ENCODE measurements around the gene ACSF2. TPM values are rescaled to one million over a fixed set of nuclear protein-coding genes. Genes with fewer than 3 reads are reported as not detected.

ACSF2 gene
- total and polyA plus RNA-seq, 2 of the 13 experiments (the other 11 are each of a cell fraction or from before 2014, with no cell fraction given) = 87.3 to 109 TPM

DNA sequence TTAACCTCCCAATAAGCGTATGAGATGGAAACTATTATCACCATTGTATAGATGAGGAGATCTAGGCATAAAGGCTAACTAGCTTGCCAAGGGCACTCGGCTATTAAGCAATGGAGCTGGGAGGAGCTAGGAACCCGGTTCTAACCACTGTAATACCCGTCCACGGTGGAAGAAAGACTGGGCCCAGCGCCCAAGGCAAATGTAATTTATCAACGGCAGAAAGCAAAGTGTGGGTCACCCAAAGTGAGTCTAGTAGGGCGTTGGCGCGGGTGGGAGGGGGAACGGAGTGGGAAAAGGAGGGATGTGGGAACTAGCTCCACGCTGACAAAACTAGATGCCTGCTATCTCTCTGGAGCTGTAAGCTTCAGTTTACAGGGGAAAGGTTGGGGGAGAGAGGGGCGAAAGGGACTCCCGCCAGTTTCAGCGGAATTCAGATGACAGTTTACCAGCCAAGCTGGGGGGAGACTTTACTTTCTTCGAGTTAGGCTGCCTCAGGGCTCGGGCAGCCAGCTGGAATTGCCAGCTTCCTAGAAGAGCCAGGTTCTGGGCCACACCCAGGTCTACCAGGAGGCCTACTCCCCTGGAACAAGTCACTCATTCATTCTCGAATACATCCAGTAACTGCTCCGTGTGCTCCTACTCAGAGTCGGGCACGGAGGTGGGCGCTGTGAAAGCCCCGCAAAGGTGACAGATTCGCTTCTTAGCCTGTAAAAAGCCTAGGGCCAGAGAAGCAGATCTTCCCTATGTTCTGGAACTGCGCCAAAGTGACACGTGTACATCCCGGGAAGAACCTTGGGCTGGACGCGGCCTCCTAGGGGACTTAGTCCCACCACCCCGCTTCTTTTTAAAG, 29.5 kb upstream of the ACSF2 start (continued):
- TF ChIP-seq, protein P1, sequence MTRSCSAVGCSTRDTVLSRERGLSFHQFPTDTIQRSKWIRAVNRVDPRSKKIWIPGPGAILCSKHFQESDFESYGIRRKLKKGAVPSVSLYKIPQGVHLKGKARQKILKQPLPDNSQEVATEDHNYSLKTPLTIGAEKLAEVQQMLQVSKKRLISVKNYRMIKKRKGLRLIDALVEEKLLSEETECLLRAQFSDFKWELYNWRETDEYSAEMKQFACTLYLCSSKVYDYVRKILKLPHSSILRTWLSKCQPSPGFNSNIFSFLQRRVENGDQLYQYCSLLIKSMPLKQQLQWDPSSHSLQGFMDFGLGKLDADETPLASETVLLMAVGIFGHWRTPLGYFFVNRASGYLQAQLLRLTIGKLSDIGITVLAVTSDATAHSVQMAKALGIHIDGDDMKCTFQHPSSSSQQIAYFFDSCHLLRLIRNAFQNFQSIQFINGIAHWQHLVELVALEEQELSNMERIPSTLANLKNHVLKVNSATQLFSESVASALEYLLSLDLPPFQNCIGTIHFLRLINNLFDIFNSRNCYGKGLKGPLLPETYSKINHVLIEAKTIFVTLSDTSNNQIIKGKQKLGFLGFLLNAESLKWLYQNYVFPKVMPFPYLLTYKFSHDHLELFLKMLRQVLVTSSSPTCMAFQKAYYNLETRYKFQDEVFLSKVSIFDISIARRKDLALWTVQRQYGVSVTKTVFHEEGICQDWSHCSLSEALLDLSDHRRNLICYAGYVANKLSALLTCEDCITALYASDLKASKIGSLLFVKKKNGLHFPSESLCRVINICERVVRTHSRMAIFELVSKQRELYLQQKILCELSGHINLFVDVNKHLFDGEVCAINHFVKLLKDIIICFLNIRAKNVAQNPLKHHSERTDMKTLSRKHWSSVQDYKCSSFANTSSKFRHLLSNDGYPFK (CRISPR knock-in tag; IDR thresholded peaks at IDR 0.05; ENCODE audit: borderline replicate concordance) = no peak
- peak; percentile 72; the same call in 1 of the 2 replicates for TF ChIP-seq AKAP8 (CRISPR knock-in tag; IDR thresholded peaks at IDR 0.05)
- no peak for TF ChIP-seq SP2 (CRISPR knock-in tag; IDR thresholded peaks at IDR 0.05)

DNA sequence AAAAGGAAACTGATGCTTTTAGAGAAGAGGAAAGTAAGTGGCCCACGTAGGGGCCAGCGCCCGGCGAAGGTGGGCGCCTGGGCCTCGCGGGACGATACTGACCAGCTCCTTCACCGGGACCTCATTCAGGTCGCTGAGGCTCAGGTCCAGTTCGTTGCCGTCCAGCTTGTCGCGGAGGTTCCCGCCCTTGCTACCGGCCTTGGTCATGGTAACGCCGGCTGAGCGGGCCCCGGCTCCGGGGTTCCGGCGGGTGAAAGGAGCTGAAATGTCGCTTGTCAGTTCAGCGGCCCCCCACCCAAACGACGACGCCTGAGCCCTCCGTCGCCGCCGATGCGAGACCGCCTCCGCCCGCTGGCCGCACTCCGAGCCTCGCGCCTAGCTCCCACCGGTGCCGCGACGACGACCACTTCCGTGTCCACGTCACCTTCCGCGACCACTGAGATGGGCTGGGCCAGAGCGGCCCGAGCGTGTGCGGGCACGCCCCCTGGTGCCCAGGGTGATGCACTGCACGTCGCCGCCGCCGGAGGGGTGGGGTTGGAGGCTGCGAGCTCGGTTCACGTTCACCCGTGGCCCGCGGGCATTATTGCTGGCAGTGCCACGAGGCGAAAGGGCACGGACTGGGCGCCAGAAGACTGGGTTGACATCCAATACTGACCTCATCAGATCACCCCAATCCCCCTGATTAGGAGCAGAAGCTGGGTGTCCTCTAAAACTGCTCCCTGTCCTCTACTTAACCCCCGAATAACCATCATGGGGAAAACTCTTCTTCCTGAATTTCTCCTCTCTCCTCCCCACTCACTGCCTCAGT, 28.7 kb upstream of the ACSF2 start, which contains the start of gene LRRC59:
Gene LRRC59 (minus strand): TSS at position 413 of the 808 bp plus-strand sequence. CDS start 206 bp downstream, at position 207.
- Histone ChIP-seq H3K79me2 (ENCODE audit: insufficient read depth, low read length) (peaks cover 43% of the 10 kb centered on the region), H3K4me2 (ENCODE audit: low read depth, low read length) (peak within 1 kb of the TSS; percentile 95), H3K4me3 (replicated peaks in 1 of 3; ENCODE audit: insufficient read depth in 1 of 3, low read depth in 2 of 3, low read length in 3 of 3) (peak within 1 kb of the TSS; percentile 73 to 99 (median 99)), H3K9ac (ENCODE audit: insufficient read depth, low read depth, low read length) (peak within 1 kb of the TSS; percentile 98), H3K4me1 (ENCODE audit: insufficient read depth, low read length) (peaks cover 27% of the 10 kb centered on the region), H3K36me3 (replicated peaks in 1 of 2; ENCODE audit: control insufficient read depth in 1 of 2, insufficient read depth in 2 of 2, low read length in 2 of 2) (peaks cover 18 to 30% of the 10 kb centered on the region in 2 experiments), H3K27me3 (ENCODE audit: control insufficient read depth in 1 of 2, insufficient read depth in 2 of 2, low read length in 2 of 2) (peaks cover 0 to 3% of the 10 kb centered on the region in 2 experiments; a peak in 1 of 5 replicates), H3K27ac (ENCODE audit: extremely low read length, insufficient read depth, low read length) (peak within 1 kb of the TSS; percentile 85), H4K20me1 (ENCODE audit: insufficient read depth, low read length) (peaks cover 15% of the 10 kb centered on the region; the same call in 1 of the 2 replicates), H2AFZ (ENCODE audit: low read length) (peak within 1 kb of the TSS; percentile 99), H3K9me3 (ENCODE audit: low read length) (peaks cover 4% of the 10 kb centered on the region; the same call in 1 of the 2 replicates)
- BruUV-seq (replicated peaks) = TSS peak; percentile 55
- WGBS (ENCODE audit: low lambda C conversion rate) = 1% methylated on average over 21 of the region's 70 CpGs
- ChIA-PET POLR2A (interaction anchor here (0.9 to 5.4 kb wide), 25 partner anchors 9 to 295 kb away, joined by 3 to 99 read pairs (median 8); partner anchors contain the start of genes ACSF2, EME1, EPN3 and MRPL27), CTCF (ENCODE audit: low intra/inter-chr PET ratio, low total read pairs) (interaction anchor here (1.1 to 3.4 kb wide), 5 partner anchors 30 to 85 kb away, joined by 3 to 43 read pairs (median 6); partner anchors contain the start of gene RSAD1)
- ATAC-seq (peak; percentile 93), DNase-seq (ENCODE audit: low spot score) (peak; percentile 81), FAIRE-seq (peak; percentile 64)
- intact Hi-C loops (cut with micrococcal nuclease; ENCODE audit: unreplicated experiment) = loop anchor here (1.0 kb wide), 2 partner anchors 26 to 81 kb away; partner anchors contain the start of gene RSAD1
- in situ Hi-C loops (cut with HindIII; ENCODE audit: extremely low pct_ligation_motif_present, low pct_unique_long_range_greater_than_20kb) = loop anchor here (5.0 kb wide), 1 partner anchor 80 kb away; the partner anchor contains the start of gene RSAD1
- TF ChIP-seq ZNF343 (CRISPR knock-in tag; IDR thresholded peaks at IDR 0.05) (peak; percentile 96), ZNF572 (CRISPR knock-in tag; IDR thresholded peaks at IDR 0.05) (peak; percentile 92; the same call in 1 of the 2 replicates), ZNF431 (CRISPR knock-in tag; IDR thresholded peaks at IDR 0.05; ENCODE audit: borderline replicate concordance, low read depth) (peak; percentile 98), CCAR2 (optimal IDR thresholded peaks at IDR 0.05; ENCODE audit: low read depth, low read length) (no peak), MED1 (CRISPR knock-in tag; IDR thresholded peaks at IDR 0.05) (peak; percentile 95), HOXA5 (CRISPR knock-in tag; IDR thresholded peaks at IDR 0.05) (peak; percentile 98), SALL2 (CRISPR knock-in tag; IDR thresholded peaks at IDR 0.05) (peak; percentile 99)
- TF ChIP-seq, protein P2, sequence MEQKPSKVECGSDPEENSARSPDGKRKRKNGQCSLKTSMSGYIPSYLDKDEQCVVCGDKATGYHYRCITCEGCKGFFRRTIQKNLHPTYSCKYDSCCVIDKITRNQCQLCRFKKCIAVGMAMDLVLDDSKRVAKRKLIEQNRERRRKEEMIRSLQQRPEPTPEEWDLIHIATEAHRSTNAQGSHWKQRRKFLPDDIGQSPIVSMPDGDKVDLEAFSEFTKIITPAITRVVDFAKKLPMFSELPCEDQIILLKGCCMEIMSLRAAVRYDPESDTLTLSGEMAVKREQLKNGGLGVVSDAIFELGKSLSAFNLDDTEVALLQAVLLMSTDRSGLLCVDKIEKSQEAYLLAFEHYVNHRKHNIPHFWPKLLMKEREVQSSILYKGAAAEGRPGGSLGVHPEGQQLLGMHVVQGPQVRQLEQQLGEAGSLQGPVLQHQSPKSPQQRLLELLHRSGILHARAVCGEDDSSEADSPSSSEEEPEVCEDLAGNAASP (CRISPR knock-in tag; IDR thresholded peaks at IDR 0.05; ENCODE audit: borderline replicate concordance) = peak; percentile 94
- TF ChIP-seq, protein P3, sequence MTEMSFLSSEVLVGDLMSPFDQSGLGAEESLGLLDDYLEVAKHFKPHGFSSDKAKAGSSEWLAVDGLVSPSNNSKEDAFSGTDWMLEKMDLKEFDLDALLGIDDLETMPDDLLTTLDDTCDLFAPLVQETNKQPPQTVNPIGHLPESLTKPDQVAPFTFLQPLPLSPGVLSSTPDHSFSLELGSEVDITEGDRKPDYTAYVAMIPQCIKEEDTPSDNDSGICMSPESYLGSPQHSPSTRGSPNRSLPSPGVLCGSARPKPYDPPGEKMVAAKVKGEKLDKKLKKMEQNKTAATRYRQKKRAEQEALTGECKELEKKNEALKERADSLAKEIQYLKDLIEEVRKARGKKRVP (CRISPR knock-in tag; IDR thresholded peaks at IDR 0.05) = peak in 1 of 2 experiments; percentile 89; a peak in 2 of 4 replicates
- TF ChIP-seq, protein P4, sequence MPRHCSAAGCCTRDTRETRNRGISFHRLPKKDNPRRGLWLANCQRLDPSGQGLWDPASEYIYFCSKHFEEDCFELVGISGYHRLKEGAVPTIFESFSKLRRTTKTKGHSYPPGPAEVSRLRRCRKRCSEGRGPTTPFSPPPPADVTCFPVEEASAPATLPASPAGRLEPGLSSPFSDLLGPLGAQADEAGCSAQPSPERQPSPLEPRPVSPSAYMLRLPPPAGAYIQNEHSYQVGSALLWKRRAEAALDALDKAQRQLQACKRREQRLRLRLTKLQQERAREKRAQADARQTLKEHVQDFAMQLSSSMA (CRISPR knock-in tag; IDR thresholded peaks at IDR 0.05) = no peak

Data from HepG2 (cell line).